Sigmoid colon (tissue), 3 donors: ENCODE results near the gene HNRNPA1L2.

Source experiments
- POLR2A ChIP-seq, 2 donors: fragments of 450-650 bp; IDR thresholded peaks; one replicate each; pipeline ENCODE4 v1.6.1; 2016; ENCODE audit warnings: antibody characterized with exemption in 2 of 2, mild to moderate bottlenecking in 2 of 2, moderate library complexity in 2 of 2
- TF ChIP-seq, protein P1 (sequence below), 4 experiments: fragments of 450-650 bp in 3 of 4; fragments of 200-600 bp in 1 of 4; IDR thresholded peaks; one replicate each; pipeline ENCODE4 v1.5.1; 2016 to 2019; ENCODE audit warnings: antibody characterized with exemption in 4 of 4, mild to moderate bottlenecking in 3 of 4, moderate library complexity in 2 of 4

DNA sequence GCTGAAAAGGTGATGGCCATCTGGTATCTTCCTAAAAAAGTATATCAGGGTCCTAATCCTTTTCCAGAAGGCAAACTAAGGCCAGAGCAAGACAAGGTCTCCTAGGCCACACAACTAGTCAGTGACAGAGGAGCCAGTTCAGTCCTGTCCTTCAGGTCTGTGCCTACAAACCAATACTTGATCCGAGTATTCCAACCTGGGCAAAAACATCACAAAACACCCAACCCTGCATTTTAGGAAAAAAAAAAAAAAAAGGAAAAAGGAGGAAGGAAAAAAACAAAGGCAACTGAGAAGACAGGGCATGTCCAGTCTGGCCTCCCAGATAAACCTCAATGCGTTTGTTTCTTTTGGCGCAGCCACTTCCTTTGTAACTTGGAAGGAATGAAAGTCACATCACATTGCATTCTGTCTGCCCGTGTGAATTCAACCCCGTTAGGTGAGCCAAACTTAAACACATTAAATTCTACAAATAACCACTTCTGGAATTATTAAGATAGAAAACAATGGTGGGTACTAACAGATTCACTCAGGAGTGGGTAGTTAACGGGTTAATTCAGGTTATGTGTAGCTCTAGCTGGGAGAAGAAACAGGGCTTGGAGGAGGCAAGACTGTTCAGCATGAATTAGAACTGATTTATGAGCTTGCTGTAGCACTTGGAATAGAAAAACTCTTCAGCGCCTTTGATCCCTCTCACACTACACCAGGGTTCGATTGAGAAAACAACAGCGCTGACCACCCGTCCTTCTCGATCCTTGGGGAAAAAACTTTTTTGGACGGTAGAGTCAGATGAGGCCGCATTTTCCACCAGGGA lies 43.0 kb upstream of the HNRNPA1L2 start:
- TF ChIP-seq, protein P1, sequence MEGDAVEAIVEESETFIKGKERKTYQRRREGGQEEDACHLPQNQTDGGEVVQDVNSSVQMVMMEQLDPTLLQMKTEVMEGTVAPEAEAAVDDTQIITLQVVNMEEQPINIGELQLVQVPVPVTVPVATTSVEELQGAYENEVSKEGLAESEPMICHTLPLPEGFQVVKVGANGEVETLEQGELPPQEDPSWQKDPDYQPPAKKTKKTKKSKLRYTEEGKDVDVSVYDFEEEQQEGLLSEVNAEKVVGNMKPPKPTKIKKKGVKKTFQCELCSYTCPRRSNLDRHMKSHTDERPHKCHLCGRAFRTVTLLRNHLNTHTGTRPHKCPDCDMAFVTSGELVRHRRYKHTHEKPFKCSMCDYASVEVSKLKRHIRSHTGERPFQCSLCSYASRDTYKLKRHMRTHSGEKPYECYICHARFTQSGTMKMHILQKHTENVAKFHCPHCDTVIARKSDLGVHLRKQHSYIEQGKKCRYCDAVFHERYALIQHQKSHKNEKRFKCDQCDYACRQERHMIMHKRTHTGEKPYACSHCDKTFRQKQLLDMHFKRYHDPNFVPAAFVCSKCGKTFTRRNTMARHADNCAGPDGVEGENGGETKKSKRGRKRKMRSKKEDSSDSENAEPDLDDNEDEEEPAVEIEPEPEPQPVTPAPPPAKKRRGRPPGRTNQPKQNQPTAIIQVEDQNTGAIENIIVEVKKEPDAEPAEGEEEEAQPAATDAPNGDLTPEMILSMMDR (IDR thresholded peaks at IDR 0.05), result no peak
- no peak for TF ChIP-seq POLR2A (IDR thresholded peaks at IDR 0.05)
